Caco-2 (cell line): ENCODE results near the gene PIP4K2A. TPM values are rescaled to one million over a fixed set of nuclear protein-coding genes. Genes with fewer than 3 reads are reported as not detected.
A peak's percentile ranks its signal among the peaks of the same experiment; 100 is the strongest.

ENCODE experiments used
- BruUV-seq: library from RNA; stranded (reverse); fragments of 400-500 nt; replicated peaks from 2 replicates; lab custom pipeline; 2021; lab: Mats Ljungman, UMichigan
- CTCF ChIA-PET: fragments of 300-600 bp; sonication (Branson Sonifier 250); formaldehyde crosslinking; loops from one replicate; lab custom pipeline; 2022; ENCODE audit warnings: antibody characterized with exemption; lab: Charles Lee
- POLR2A ChIA-PET: fragments of 300-600 bp; sonication (Branson Sonifier 250); formaldehyde crosslinking; loops from one replicate; lab custom pipeline; 2022; ENCODE audit warnings: antibody characterized with exemption; lab: Charles Lee
- DNase-seq, 2 experiments: peaks; one replicate each; pipeline versions ENCODE4 v3.0.0 to v3.0.0-alpha.2; 2020 to 2022
- H3K27me3 ChIP-seq: replicated peaks from 2 replicates; pipeline ENCODE4 v1.6.0; 2011; ENCODE audit warnings: low read length; ENCODE audit not compliant: control insufficient read depth, insufficient read depth
- H3K36me3 ChIP-seq: 2 replicates; pipeline ENCODE4 v1.5.1; 2011; ENCODE audit warnings: low read length; ENCODE audit not compliant: control insufficient read depth, insufficient read depth
- H3K4me1 ChIP-seq: fragments of 250-450 bp; sonication (Bioruptor Pico); 2 replicates; pipeline ENCODE4 v1.5.1; 2020; ENCODE audit warnings: mild to moderate bottlenecking
- H3K4me3 ChIP-seq: 2 replicates; pipeline ENCODE4 v1.5.1; 2011; ENCODE audit warnings: low read depth, mild to moderate bottlenecking, control low read depth, low read length
- H3K9me3 ChIP-seq: fragments of 250-450 bp; sonication (Bioruptor Pico); 2 replicates; pipeline ENCODE4 v1.5.1; 2020; ENCODE audit warnings: mild to moderate bottlenecking, moderate library complexity
- H3K27ac Mint-ChIP-seq: one replicate; pipeline ENCODE4 v1.8.0; 2022; ENCODE audit warnings: mixed read lengths; ENCODE audit not compliant: unreplicated experiment
- H3K27me3 Mint-ChIP-seq: one replicate; pipeline ENCODE4 v1.8.0; 2022; ENCODE audit warnings: mixed read lengths; ENCODE audit not compliant: insufficient read depth, unreplicated experiment
- H3K36me3 Mint-ChIP-seq: one replicate; pipeline ENCODE4 v1.8.0; 2022; ENCODE audit warnings: mild to moderate bottlenecking, mixed read lengths; ENCODE audit not compliant: insufficient read depth, unreplicated experiment
- H3K4me1 Mint-ChIP-seq: one replicate; pipeline ENCODE4 v1.8.0; 2022; ENCODE audit warnings: low read depth, mixed read lengths; ENCODE audit not compliant: unreplicated experiment
- H3K4me3 Mint-ChIP-seq: one replicate; pipeline ENCODE4 v1.8.0; 2022; ENCODE audit warnings: mild to moderate bottlenecking, moderate library complexity, mixed read lengths; ENCODE audit not compliant: unreplicated experiment
- H3K9me3 Mint-ChIP-seq: one replicate; pipeline ENCODE4 v1.8.0; 2022; ENCODE audit warnings: mixed read lengths; ENCODE audit not compliant: unreplicated experiment
- intact Hi-C: fragments of 100-400 bp; cut with micrococcal nuclease; formaldehyde crosslinking; loops from one replicate; pipeline ENCODE4 v1.10.0; 2022; ENCODE audit not compliant: unreplicated experiment
- total RNA-seq: library from RNA; stranded (reverse); gene quantifications from 2 replicates; pipeline ENCODE4 v1.2.3, GENCODE V29; 2022
- TF ChIP-seq, protein P1 (sequence below), 2 experiments: fragments of 200-600 bp in 1 of 2; IDR thresholded peaks; 1 replicate in 1 of 2; 2 replicates in 1 of 2; pipeline versions ENCODE4 v1.5.1 to v1.8.0; 2011 to 2022; ENCODE audit warnings: antibody characterized with exemption in 1 of 2, control low read depth in 1 of 2, inconsistent platforms in 1 of 2, low read depth in 1 of 2, low read length in 1 of 2, mild to moderate bottlenecking in 1 of 2, moderate library complexity in 1 of 2; ENCODE audit not compliant: insufficient read depth in 1 of 2, severe bottlenecking in 1 of 2, unreplicated experiment in 1 of 2

PIP4K2A gene
- total RNA-seq, 1 experiment from 2014 or later: 26.9 TPM

DNA sequence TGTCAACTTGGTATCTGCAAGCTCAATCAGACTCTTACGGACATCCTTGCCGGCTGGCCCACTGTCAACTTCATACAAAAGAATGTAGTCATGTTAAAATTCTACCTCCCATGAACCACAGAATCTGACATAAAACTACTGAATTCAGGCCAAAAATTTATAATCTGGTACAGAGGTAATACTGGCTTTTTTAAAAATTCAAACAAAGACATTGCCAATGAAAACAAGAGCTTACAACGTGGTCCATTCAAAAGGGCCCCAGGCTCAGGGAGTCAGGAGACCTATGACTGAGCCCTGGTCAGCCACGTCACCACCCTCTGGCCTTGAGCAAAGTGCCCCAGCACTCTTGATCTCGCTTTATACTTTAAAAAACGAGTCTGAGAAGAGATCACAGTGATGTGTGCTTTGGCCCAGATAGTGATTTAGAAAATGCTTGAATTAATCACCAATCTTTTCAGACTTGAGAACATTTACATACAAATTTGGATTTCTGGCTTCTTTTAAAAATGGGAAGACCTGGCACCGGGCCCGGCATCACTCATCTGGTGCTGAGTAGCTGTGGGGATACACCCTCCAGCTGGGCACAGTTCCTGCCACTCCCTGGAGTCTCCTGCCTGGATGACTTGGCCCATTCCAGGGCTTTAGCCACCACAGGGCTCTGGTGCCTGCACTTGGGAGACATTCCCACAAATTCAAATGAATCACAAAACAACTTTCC, 94.1 kb downstream of the PIP4K2A start:
- Mint-ChIP-seq H3K9me3 (no peaks in the 10 kb centered on the region), H3K27me3 (no peaks in the 10 kb centered on the region), H3K4me3 (no peak overlapping the region), H3K4me1 (peaks cover 50% of the 10 kb centered on the region), H3K27ac (no peak overlapping the region), H3K36me3 (no peaks in the 10 kb centered on the region)
- intact Hi-C loops: loop anchor here (5.0 kb wide), 1 partner anchor 92 kb away; the partner anchor contains the start of gene PIP4K2A
- H3K4me3 ChIP-seq: no peak overlapping the region
- CTCF ChIA-PET: interaction anchor here (0.5 kb wide), 1 partner anchor 617 kb away, joined by 5 read pairs; no protein-coding TSS in a partner anchor
- POLR2A ChIA-PET: no interaction called here
- TF ChIP-seq, protein P1, sequence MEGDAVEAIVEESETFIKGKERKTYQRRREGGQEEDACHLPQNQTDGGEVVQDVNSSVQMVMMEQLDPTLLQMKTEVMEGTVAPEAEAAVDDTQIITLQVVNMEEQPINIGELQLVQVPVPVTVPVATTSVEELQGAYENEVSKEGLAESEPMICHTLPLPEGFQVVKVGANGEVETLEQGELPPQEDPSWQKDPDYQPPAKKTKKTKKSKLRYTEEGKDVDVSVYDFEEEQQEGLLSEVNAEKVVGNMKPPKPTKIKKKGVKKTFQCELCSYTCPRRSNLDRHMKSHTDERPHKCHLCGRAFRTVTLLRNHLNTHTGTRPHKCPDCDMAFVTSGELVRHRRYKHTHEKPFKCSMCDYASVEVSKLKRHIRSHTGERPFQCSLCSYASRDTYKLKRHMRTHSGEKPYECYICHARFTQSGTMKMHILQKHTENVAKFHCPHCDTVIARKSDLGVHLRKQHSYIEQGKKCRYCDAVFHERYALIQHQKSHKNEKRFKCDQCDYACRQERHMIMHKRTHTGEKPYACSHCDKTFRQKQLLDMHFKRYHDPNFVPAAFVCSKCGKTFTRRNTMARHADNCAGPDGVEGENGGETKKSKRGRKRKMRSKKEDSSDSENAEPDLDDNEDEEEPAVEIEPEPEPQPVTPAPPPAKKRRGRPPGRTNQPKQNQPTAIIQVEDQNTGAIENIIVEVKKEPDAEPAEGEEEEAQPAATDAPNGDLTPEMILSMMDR (IDR thresholded peaks at IDR 0.05; ENCODE audit: insufficient read depth in 1 of 2, low read depth in 1 of 2, low read length in 1 of 2, severe bottlenecking in 1 of 2, unreplicated experiment in 1 of 2): no peak
- peaks cover 68% of the 10 kb centered on the region for H3K4me1 ChIP-seq
- H3K36me3 ChIP-seq: no peaks in the 10 kb centered on the region
- H3K9me3 ChIP-seq: no peaks in the 10 kb centered on the region
- no peak for DNase-seq
- H3K27me3 ChIP-seq: no peaks in the 10 kb centered on the region
- no TSS peak for BruUV-seq

- H3K4me3 ChIP-seq: no peak overlapping the region
- BruUV-seq: no TSS peak
- H3K4me1 ChIP-seq: peaks cover 58% of the 10 kb centered on the region
- Mint-ChIP-seq H3K27ac (peak overlapping the region; percentile 64), H3K9me3 (no peaks in the 10 kb centered on the region), H3K36me3 (no peaks in the 10 kb centered on the region), H3K4me3 (no peak overlapping the region), H3K27me3 (no peaks in the 10 kb centered on the region), H3K4me1 (peaks cover 43% of the 10 kb centered on the region)
- no peaks in the 10 kb centered on the region for H3K36me3 ChIP-seq
- CTCF ChIA-PET: no interaction called here
- TF ChIP-seq, protein P1 (IDR thresholded peaks at IDR 0.05; ENCODE audit: insufficient read depth in 1 of 2, low read depth in 1 of 2, low read length in 1 of 2, severe bottlenecking in 1 of 2, unreplicated experiment in 1 of 2): no peak
- H3K27me3 ChIP-seq: no peaks in the 10 kb centered on the region
- POLR2A ChIA-PET: no interaction called here
- no peaks in the 10 kb centered on the region for H3K9me3 ChIP-seq
- no peak for DNase-seq
- intact Hi-C loops: loop anchor here (2.0 to 5.0 kb wide), 2 partner anchors 38 to 370 kb away; no protein-coding TSS in a partner anchor
Observed at GRCh38 chr10:22619101-22619500, 95.3 kb downstream of the PIP4K2A start.

GRCh38 chr10:22618078-22618785, 96.1 kb downstream of the PIP4K2A start:
- no TSS peak for BruUV-seq
- Histone ChIP-seq H3K36me3 (no peaks in the 10 kb centered on the region), H3K4me1 (peaks cover 57% of the 10 kb centered on the region), H3K27me3 (no peaks in the 10 kb centered on the region), H3K9me3 (no peaks in the 10 kb centered on the region), H3K4me3 (no peak overlapping the region)
- H3K27me3 Mint-ChIP-seq: no peaks in the 10 kb centered on the region
- peak; percentile 65 to 78 for DNase-seq
- H3K9me3 Mint-ChIP-seq: no peaks in the 10 kb centered on the region
- TF ChIP-seq, protein P1 (IDR thresholded peaks at IDR 0.05; ENCODE audit: insufficient read depth in 1 of 2, low read depth in 1 of 2, low read length in 1 of 2, severe bottlenecking in 1 of 2, unreplicated experiment in 1 of 2): no peak
- H3K27ac Mint-ChIP-seq: peak overlapping the region; percentile 64
- CTCF ChIA-PET: no interaction called here
- POLR2A ChIA-PET: interaction anchor here (0.5 to 0.6 kb wide), 2 partner anchors 71 to 278 kb away, joined by 3 to 8 read pairs; no protein-coding TSS in a partner anchor
- H3K36me3 Mint-ChIP-seq: no peaks in the 10 kb centered on the region
- H3K4me1 Mint-ChIP-seq: peaks cover 44% of the 10 kb centered on the region
- H3K4me3 Mint-ChIP-seq: peak overlapping the region; percentile 48
- intact Hi-C loops: loop anchor here (2.0 to 5.0 kb wide), 2 partner anchors 39 to 371 kb away; no protein-coding TSS in a partner anchor
